ENCODE results near the gene NEK6.

DNA sequence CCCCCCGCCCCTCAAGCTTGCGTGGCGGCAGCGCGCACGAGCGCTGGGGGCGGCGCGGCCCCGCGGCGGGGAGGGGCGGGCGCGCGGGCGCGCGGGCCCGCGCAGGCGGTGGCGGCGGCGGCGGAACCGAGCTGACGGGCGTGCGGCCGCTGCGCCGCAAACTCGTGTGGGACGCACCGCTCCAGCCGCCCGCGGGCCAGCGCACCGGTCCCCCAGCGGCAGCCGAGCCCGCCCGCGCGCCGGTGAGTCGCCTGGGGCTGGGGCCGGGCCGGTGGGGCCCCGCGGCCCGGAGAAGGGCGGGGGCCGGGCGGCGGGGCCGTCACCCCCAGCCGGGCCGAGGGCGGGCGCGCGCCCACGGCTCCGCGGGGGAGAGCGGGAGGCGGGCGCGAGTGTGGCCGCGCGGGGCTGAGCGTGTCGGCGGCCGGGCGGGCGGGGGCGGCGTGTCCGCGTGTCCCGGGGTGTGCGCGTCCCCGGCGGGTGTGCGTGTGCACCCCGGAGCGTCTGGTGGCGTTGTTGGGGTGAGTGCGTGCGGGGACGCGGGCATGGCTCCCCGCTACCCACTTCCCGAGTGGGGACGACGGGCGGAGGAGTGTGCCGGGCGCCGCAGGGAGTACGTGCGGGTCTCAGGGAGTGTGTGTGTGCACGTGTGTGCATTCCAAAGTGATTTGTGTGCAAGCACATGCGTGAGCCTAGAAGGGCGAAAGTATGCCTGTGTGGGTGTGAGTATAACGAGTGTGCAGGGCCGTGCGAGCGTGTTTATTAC, at the start of gene NEK6:
- TF ChIP-seq, protein P1, sequence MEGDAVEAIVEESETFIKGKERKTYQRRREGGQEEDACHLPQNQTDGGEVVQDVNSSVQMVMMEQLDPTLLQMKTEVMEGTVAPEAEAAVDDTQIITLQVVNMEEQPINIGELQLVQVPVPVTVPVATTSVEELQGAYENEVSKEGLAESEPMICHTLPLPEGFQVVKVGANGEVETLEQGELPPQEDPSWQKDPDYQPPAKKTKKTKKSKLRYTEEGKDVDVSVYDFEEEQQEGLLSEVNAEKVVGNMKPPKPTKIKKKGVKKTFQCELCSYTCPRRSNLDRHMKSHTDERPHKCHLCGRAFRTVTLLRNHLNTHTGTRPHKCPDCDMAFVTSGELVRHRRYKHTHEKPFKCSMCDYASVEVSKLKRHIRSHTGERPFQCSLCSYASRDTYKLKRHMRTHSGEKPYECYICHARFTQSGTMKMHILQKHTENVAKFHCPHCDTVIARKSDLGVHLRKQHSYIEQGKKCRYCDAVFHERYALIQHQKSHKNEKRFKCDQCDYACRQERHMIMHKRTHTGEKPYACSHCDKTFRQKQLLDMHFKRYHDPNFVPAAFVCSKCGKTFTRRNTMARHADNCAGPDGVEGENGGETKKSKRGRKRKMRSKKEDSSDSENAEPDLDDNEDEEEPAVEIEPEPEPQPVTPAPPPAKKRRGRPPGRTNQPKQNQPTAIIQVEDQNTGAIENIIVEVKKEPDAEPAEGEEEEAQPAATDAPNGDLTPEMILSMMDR (IDR thresholded peaks at IDR 0.05), result no peak
- no peak for TF ChIP-seq EP300 (IDR thresholded peaks at IDR 0.05)

Measured in esophagus muscularis mucosa (tissue), 3 donors.